NB4 (cell line): ENCODE results near the gene MEIOB.

ENCODE experiments used
- DNase-seq: peaks from one replicate; pipeline ENCODE4 v3.0.0; 2010; ENCODE audit warnings: low read depth
- H3K4me3 ChIP-seq: one replicate; pipeline ENCODE4 v1.5.1; 2011; ENCODE audit warnings: mild to moderate bottlenecking, low read depth, low read length, moderate library complexity
- CTCF ChIP-seq: IDR thresholded peaks from one replicate; pipeline ENCODE4 v1.5.1; 2012; ENCODE audit warnings: low read depth, low read length
- MAX ChIP-seq: IDR thresholded peaks from 2 replicates; pipeline ENCODE4 v1.6.1; 2011; ENCODE audit warnings: low read depth, low read length
- MYC ChIP-seq: IDR thresholded peaks from 2 replicates; pipeline ENCODE4 v1.6.1; 2011; ENCODE audit warnings: low read depth, low read length
- POLR2A ChIP-seq: IDR thresholded peaks from 2 replicates; pipeline ENCODE4 v1.6.1; 2011; ENCODE audit warnings: mild to moderate bottlenecking; ENCODE audit not compliant: insufficient read length; ENCODE audit errors: extremely low read depth

MEIOB gene

GRCh38 chr16:1908983-1909382, 37.0 kb upstream of the MEIOB start:
- TF ChIP-seq MAX = no peak
- TF ChIP-seq CTCF = no peak
- TF ChIP-seq MYC = no peak
- TF ChIP-seq POLR2A = no peak
- DNase-seq = no peak
- H3K4me3 ChIP-seq = no peak overlapping the region

- no peak for DNase-seq
- TF ChIP-seq CTCF (no peak), MYC (no peak), MAX (no peak), POLR2A (no peak)
- no peak overlapping the region for H3K4me3 ChIP-seq
Measured at GRCh38 chr16:1908184-1908583, 36.2 kb upstream of the MEIOB start.

- DNase-seq = no peak
- TF ChIP-seq MYC (no peak), CTCF (no peak), MAX (no peak), POLR2A (no peak)
- H3K4me3 ChIP-seq = no peak overlapping the region
Measured at GRCh38 chr16:1907226-1907860, 35.4 kb upstream of the MEIOB start.

GRCh38 chr16:1906846-1907165, 34.8 kb upstream of the MEIOB start:
- TF ChIP-seq CTCF (no peak), POLR2A (no peak)
- DNase-seq = no peak
- H3K4me3 ChIP-seq = no peak overlapping the region

- no peak for DNase-seq
- H3K4me3 ChIP-seq = no peak overlapping the region
- TF ChIP-seq CTCF (no peak), MYC (no peak), POLR2A (no peak), MAX (no peak)
Measured at GRCh38 chr16:1906055-1906845, 34.3 kb upstream of the MEIOB start.
